ENCODE data around the gene RBCK1. TPM values are rescaled to one million over a fixed set of nuclear protein-coding genes. Genes with fewer than 3 reads are reported as not detected.

RBCK1 gene
- total and polyA plus RNA-seq, 9 of the 15 experiments (the other 6 are each of a cell fraction or from before 2014, with no cell fraction given), result 5.9 to 59.3 (median 26.5) TPM

- intact Hi-C loops (cut with micrococcal nuclease) (no loop called here), in situ Hi-C loops (cut with MboI) (no loop called here)
- no peaks in the 10 kb centered on the region; the same call in 1 of the 2 replicates for H3K9me3 ChIP-seq (replicated peaks; ENCODE audit: control insufficient read depth, insufficient read depth, low read depth, low read length)
- ChIA-PET CTCF (ENCODE audit: low intra/inter-chr PET ratio) (no interaction called here), POLR2A (no interaction called here)
- no peaks in the 10 kb centered on the region for H3K27me3 ChIP-seq (ENCODE audit: control insufficient read depth in 2 of 2, insufficient read depth in 2 of 2, low read length in 2 of 2)
- H4K20me1 ChIP-seq (replicated peaks; ENCODE audit: control insufficient read depth, insufficient read depth, low read length), result no peaks in the 10 kb centered on the region
- H3K4me1 ChIP-seq (replicated peaks in 1 of 2; ENCODE audit: control insufficient read depth in 2 of 2, insufficient read depth in 2 of 2, low read length in 2 of 2), result peaks cover 11 to 35% of the 10 kb centered on the region in 2 experiments; a peak in 4 of 5 replicates
- 71% methylated on average over 7 of the region's 13 CpGs for WGBS (ENCODE audit: insufficient coverage, low coverage, missing lambda C conversion rate)
- no peak for ATAC-seq
- no peak overlapping the region for H2AFZ ChIP-seq (ENCODE audit: low read depth, low read length)
- peak overlapping the region; percentile 30; the same call in 1 of the 3 replicates for H3K27ac ChIP-seq (ENCODE audit: extremely low read depth, low read depth, low read length)
- no peak overlapping the region for H3K4me2 ChIP-seq (ENCODE audit: insufficient read depth, low read length)
- no peak for FAIRE-seq
- TF ChIP-seq ZFX (CRISPR knock-in tag; IDR thresholded peaks at IDR 0.05) (no peak), RBFOX2 (IDR thresholded peaks at IDR 0.05; ENCODE audit: low read depth, low read length) (0 out of 2 replicates have a peak, but pooled peaks have one; percentile 26), ZZZ3 (IDR thresholded peaks at IDR 0.05) (no peak), MXD1 (CRISPR knock-in tag; IDR thresholded peaks at IDR 0.05; ENCODE audit: borderline replicate concordance, poor library complexity, severe bottlenecking) (no peak), ZBTB1 (CRISPR knock-in tag; IDR thresholded peaks at IDR 0.05; ENCODE audit: borderline replicate concordance, low read depth) (no peak), TAF1 (IDR thresholded peaks at IDR 0.05; ENCODE audit: control insufficient read depth, extremely low read depth, insufficient read depth, low read length, severe bottlenecking) (no peak), WHSC1 (IDR thresholded peaks at IDR 0.05; ENCODE audit: low read length) (no peak), SFPQ (IDR thresholded peaks at IDR 0.05; ENCODE audit: low read depth, low read length) (no peak), BCOR (IDR thresholded peaks at IDR 0.05) (no peak)
- peaks cover 28% of the 10 kb centered on the region; the same call in 2 of the 3 replicates for H3K36me3 ChIP-seq (ENCODE audit: control insufficient read depth, insufficient read depth, low read length)
- H3K4me3 ChIP-seq, result no peak overlapping the region
- peaks cover 11% of the 10 kb centered on the region; the same call in 2 of the 3 replicates for H3K79me2 ChIP-seq (ENCODE audit: control insufficient read depth, insufficient read depth, low read length)
- H3K9me1 ChIP-seq (ENCODE audit: control insufficient read depth, insufficient read depth, low read length), result no peaks in the 10 kb centered on the region
- BruUV-seq (replicated peaks), result no TSS peak
- no peak overlapping the region; a peak in 1 of 4 replicates for H3K9ac ChIP-seq (ENCODE audit: insufficient read depth in 1 of 2, low read depth in 2 of 2, low read length in 2 of 2)
- no peak for DNase-seq (ENCODE audit: extremely low read depth in 1 of 4, low spot score in 3 of 4)
These were observed 9.1 kb downstream of the RBCK1 start for GRCh38 chr20:416950-417800.
